T-helper 1 cell treated with Interleukin-12 subunit alpha and Interleukin-12 subunit beta and Interleukin-4 antibody, amounts not matched to agents 30 μg/mL and 1 μg/mL, for 36 hours (primary cell): ENCODE measurements around the gene RNF43.

Experiments
- H3K27ac Mint-ChIP-seq: one replicate; pipeline ENCODE4 v1.8.0; 2021; ENCODE audit warnings: mild to moderate bottlenecking, mixed read lengths
- H3K27me3 Mint-ChIP-seq: one replicate; pipeline ENCODE4 v1.8.0; 2021; ENCODE audit warnings: low read depth, mixed read lengths
- H3K36me3 Mint-ChIP-seq: one replicate; pipeline ENCODE4 v1.8.0; 2021; ENCODE audit warnings: low read depth, mixed read lengths
- H3K4me1 Mint-ChIP-seq: one replicate; pipeline ENCODE4 v1.8.0; 2021; ENCODE audit warnings: low read depth, mixed read lengths
- H3K4me3 Mint-ChIP-seq: one replicate; pipeline ENCODE4 v1.8.0; 2021; ENCODE audit warnings: mild to moderate bottlenecking, moderate library complexity, mixed read lengths
- H3K9me3 Mint-ChIP-seq: one replicate; pipeline ENCODE4 v1.8.0; 2021; ENCODE audit warnings: mixed read lengths

RNF43 gene

GRCh38 chr17:58368860-58369213 lies 48.5 kb downstream of the RNF43 start:
- peaks cover 15% of the 10 kb centered on the region for H3K4me1 Mint-ChIP-seq
- no peaks in the 10 kb centered on the region for H3K9me3 Mint-ChIP-seq
- H3K36me3 Mint-ChIP-seq: peaks cover 4% of the 10 kb centered on the region
- H3K27ac Mint-ChIP-seq: no peak overlapping the region
- H3K27me3 Mint-ChIP-seq: no peaks in the 10 kb centered on the region
- no peak overlapping the region for H3K4me3 Mint-ChIP-seq
